ENCODE results near the gene YAP1.
"Not testable (repeated sequence)": the region's sequence is repeated elsewhere in the genome, so short reads cannot be mapped to it uniquely, and the experiment has no call there.

YAP1 gene

DNA sequence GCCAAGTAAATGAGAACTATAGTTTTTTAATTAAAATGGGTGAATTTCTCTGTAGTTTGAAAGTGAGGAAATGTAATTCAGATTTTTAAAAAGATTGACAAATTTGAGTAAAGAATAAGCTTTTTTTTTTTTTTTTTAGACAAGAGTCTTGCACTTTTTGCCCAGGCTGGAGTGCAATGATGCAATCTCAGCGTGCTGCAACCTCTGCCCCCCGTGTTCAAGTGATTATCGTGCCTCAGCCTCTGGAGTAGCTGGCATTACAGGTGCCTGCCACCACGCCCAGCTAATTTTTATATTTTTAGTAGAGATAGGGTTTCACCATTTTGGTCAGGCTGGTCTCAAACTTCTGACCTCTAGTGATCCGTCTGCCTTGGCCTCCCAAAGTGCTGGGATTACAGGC is 90.1 kb downstream of the YAP1 start:
- DNase-seq (ENCODE audit: low read depth) = not testable (repeated sequence)

DNA sequence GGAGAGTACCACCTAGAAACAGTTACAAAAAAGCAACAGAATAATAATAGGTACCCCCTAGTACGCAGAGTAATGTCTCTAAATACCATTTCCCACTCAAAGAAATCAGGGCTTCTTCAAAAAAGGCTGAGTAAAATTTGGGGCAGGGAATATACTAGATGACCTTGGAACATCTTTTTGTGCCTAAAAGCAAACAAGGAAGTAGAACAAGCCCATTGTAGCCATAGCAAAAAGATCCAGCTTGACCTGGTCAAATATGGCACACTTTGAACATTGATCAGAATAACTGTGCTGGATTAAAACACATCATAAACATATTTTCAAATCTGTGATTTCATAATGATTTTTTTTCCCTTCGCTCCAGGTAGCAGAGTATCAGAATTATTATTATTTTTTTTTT is 91.5 kb downstream of the YAP1 start:
- no peak for DNase-seq (ENCODE audit: low read depth)

- DNase-seq (ENCODE audit: low read depth) = no peak
Measured at GRCh38 chr11:102202972-102203371, 92.7 kb downstream of the YAP1 start.

DNA sequence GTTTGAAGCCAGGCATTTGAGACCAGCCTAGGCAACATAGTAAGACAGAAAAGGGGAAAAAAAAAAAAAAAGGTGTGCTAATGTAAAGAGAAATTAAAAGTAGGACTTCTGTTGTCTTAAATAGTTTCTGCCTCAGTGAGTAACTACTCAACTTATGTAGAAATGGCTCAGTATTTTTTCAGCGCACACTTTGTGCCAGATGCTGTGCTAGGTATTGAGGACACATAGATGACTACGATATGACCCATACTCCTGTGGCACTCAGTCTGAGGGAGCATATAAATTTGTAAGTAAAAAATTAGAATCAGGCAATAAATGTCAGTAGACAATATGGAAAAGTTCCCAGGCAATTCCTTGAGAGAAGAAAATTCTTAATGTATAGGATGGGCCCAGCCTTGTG is 93.9 kb downstream of the YAP1 start:
- no peak for DNase-seq (ENCODE audit: low read depth)

- no peak for DNase-seq (ENCODE audit: low read depth)
Measured at GRCh38 chr11:102205805-102206204, 95.6 kb downstream of the YAP1 start.

- no peak for DNase-seq (ENCODE audit: low read depth)
Measured at GRCh38 chr11:102208835-102209234, 98.6 kb downstream of the YAP1 start.

DNA sequence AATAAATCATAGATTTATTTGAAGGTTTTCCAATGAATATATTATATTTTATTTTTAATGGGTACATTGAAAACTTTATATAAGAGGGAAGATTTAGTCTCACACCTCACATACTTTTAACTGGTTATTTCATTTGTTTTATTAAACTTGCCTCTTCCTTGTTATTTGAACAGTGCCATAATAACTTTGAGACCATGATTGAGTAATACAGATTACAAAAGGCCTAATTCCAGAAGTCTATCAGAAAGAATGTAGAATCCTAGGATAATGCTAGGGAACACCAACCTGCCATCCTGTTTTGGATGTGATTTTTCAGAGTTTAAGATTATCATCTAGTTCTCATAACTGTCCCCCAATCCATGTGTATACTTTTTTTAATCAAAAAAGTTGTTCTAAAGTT is 104.4 kb downstream of the YAP1 start:
- no peak for DNase-seq (ENCODE audit: low read depth)

DNA sequence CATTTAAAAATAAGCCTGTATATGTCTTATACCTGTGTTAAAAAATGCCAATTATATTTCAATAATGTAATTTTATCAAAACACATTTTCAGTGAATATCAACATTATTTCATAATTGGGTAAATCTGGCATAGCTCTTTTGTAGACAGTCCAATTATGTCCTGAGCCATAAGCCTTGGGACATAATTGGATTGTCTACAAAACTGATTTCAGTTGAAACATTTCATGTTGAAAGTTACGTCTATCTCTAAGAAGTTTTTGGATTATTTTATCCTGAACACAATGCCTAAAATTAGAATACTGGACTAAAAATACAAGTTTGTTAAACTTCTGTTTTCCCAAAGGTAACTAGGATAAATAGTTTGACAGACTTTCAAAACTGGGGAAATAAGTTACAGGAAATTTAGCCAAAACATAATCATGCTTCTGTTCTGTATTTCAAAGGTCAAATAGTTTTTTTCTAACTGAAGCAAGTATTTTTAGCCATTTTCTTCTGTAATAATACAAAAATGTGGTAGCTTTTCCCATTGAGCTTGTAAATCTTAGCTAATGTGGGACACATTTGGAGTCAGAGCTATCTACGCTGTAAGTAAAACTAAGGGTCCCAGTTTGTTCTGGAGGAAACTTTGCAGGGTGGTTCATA is 106.3 kb downstream of the YAP1 start:
- no peak for DNase-seq (ENCODE audit: low read depth)

GRCh38 chr11:102220728-102221467 is 110.7 kb downstream of the YAP1 start:
- DNase-seq (ENCODE audit: low read depth) = no peak

DNA sequence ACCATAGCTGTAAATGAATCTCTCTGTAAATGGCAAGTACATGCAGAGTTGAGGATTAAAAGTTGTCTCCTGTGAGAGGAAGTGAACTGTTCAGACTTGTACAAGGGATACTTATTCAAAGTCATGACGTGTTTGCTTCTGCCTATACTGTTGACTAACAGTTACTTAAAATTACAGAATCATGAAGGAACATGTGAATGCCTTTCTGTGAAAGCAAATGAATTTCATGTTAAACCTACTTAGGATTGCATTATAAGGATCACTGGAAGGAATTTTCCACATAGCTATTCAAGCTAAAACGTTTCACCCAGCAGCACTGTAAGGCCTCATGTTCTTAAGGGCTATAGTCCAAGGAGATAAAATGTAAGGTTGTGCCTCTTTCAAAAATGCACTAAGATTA is 113.6 kb downstream of the YAP1 start:
- no peak for DNase-seq (ENCODE audit: low read depth)

DNA sequence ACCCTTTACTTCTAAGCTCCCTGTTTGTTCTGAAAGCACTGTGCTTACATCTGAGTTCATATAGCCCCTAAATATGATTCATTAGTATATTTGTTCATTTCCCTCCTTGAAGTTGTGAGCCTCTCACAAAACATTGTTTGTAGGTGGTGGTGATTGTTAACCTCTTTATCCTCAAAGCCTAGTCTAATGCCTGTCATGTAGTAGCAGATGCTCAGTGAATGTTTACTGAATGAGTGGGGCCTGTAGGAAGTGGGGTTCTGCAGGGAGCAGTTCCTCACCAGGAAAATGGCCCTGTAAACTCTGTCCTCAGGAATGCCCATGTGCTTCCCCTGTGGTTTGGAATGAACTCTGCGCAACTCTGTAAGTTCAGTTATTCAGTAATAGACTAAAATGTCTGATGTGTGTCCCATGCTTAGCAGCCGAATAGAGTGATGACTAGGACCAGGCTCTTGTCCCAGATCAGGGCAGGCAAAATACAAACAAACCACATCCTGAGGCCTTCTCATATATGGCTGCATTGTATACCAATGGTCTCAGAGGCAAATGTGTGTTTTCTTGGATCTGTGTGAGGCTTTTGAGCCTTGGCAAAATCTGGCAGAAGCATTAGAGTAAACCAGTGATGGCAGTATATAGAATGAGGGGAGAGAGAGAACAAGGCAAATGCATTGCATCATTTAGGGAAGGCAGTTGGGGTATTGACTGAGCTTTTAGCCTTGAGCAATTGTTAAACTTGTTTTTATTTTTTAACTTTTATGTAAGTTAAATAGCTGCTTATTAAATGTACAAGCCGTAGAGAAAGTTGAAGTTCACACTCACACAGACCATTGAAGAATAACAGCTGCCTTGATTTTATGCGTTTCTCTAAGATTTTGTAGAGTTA is 115.7 kb downstream of the YAP1 start:
- no peak for DNase-seq (ENCODE audit: low read depth)

GRCh38 chr11:102226702-102227490 is 116.6 kb downstream of the YAP1 start:
- DNase-seq (ENCODE audit: low read depth) = no peak

- DNase-seq (ENCODE audit: low read depth) = no peak
Measured at GRCh38 chr11:102229510-102230123, 119.4 kb downstream of the YAP1 start.

DNA sequence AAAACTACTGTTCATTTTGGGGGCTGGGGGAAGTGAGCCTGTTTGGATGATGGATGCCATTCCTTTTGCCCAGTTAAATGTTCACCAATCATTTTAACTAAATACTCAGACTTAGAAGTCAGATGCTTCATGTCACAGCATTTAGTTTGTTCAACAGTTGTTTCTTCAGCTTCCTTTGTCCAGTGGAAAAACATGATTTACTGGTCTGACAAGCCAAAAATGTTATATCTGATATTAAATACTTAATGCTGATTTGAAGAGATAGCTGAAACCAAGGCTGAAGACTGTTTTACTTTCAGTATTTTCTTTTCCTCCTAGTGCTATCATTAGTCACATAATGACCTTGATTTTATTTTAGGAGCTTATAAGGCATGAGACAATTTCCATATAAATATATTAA is 119.9 kb downstream of the YAP1 start:
- DNase-seq (ENCODE audit: low read depth) = no peak

GRCh38 chr11:102230911-102231310 is 120.7 kb downstream of the YAP1 start:
- no peak for DNase-seq (ENCODE audit: low read depth)

GRCh38 chr11:102234779-102235439 is 124.7 kb downstream of the YAP1 start:
- DNase-seq (ENCODE audit: low read depth) = no peak

- DNase-seq (ENCODE audit: low read depth) = no peak
Measured at GRCh38 chr11:102237096-102237735, 127.0 kb downstream of the YAP1 start.

GRCh38 chr11:102238391-102238821 is 128.2 kb downstream of the YAP1 start:
- DNase-seq (ENCODE audit: low read depth) = no peak

DNA sequence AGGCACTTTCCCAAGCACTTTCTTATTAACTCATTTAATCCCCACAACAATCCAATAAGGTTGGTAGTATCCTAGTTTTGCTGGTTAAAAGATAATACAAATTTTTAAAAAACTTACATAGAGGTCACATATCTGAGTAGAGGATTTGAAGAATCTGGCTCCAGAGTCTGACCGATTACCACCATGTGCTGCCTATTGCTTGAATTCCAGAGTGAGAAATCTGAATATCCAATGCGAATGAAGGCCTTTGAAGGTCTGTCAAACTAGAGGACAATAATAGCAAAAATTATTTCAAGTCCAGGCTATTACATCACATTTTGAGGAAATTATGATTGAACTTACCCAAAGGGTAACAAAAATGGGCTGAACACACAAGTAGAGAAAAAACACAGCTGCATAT is 129.2 kb downstream of the YAP1 start:
- DNase-seq (ENCODE audit: low read depth) = no peak

DNA sequence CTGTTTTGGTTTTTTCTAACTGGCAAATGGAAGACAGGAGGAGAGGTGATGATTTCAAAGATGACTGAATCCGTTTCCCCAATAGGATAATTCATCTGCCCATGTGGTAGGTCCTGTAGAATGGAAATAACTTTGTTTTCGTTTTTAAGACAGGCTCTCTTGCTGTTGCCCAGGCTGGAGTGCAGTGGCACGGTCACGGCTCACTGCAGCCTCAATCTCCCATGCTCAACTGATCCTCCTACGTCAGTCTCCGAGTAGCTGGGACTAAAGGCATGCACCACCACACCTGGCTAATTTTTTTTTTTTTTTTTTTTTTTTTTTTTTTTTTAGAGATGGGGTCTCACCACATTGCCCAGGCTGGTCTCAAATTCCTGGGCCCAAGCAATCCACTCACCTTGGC is 129.7 kb downstream of the YAP1 start:
- no peak for DNase-seq (ENCODE audit: low read depth)

DNA sequence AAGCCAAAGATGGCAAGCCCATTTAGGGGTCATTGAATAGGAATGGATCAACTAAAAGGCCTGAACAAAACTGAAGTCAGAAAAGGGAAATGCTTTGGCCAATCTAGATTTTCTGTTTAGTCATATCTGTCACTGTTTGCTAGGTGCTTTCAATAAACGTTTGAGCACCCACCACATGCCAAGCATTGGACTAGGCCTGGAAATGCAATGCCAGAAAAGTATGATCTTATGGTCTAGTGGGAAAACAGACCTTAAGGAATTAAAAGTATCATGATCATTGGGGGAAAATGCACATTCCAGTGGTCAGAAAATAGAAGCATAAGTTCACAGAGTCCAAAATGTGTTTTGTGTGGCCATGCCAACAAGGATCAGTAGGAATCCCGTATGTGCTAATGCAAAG is 130.3 kb downstream of the YAP1 start:
- no peak for DNase-seq (ENCODE audit: low read depth)
